GM21528 (cell line): Measurements from ENCODE around the gene KBTBD3.
"Not testable (repeated sequence)": the region's sequence is repeated elsewhere in the genome, so short reads cannot be mapped to it uniquely, and the experiment has no call there.

Experiments
- ATAC-seq: cut with Tn5 transposase; IDR thresholded peaks from one replicate; pipeline ENCODE4 v1.9.1; 2021; ENCODE audit warnings: mild to moderate bottlenecking, moderate library complexity; ENCODE audit not compliant: unreplicated experiment, low FRiP score

KBTBD3 gene

GRCh38 chr11:106012744-106013143 lies 64.4 kb downstream of the KBTBD3 start:
- ATAC-seq, result no peak

GRCh38 chr11:106011481-106011880 lies 65.7 kb downstream of the KBTBD3 start:
- ATAC-seq, result no peak

GRCh38 chr11:106003094-106003493 lies 74.1 kb downstream of the KBTBD3 start:
- not testable (repeated sequence) for ATAC-seq

- ATAC-seq, result no peak
Measured at GRCh38 chr11:106001304-106002012, 75.7 kb downstream of the KBTBD3 start.
